HG03045 (cell line): ENCODE measurements around the gene RNF166.

ENCODE experiments used
- ATAC-seq: cut with Tn5 transposase; IDR thresholded peaks from one replicate; pipeline ENCODE4 v1.9.1; 2021; ENCODE audit warnings: mild to moderate bottlenecking, moderate library complexity; ENCODE audit not compliant: unreplicated experiment

The RNF166 gene

GRCh38 chr16:88695218-88695617 lies 11.0 kb downstream of the RNF166 start:
- ATAC-seq = no peak

- no peak for ATAC-seq
Measured at GRCh38 chr16:88694221-88695087, 11.8 kb downstream of the RNF166 start.

- ATAC-seq = no peak
Measured at GRCh38 chr16:88693420-88694177, 12.6 kb downstream of the RNF166 start.

- ATAC-seq = no peak
Measured at GRCh38 chr16:88692861-88693260, 13.3 kb downstream of the RNF166 start.

- ATAC-seq = no peak
Measured at GRCh38 chr16:88691924-88692560, 14.2 kb downstream of the RNF166 start.

- no peak for ATAC-seq
Measured at GRCh38 chr16:88691129-88691813, 14.9 kb downstream of the RNF166 start.

GRCh38 chr16:88690341-88691128 lies 15.7 kb downstream of the RNF166 start:
- no peak for ATAC-seq

- ATAC-seq = no peak
Measured at GRCh38 chr16:88688013-88688778, 18.0 kb downstream of the RNF166 start.

GRCh38 chr16:88687676-88688012 lies 18.6 kb downstream of the RNF166 start:
- no peak for ATAC-seq

GRCh38 chr16:88687254-88687576 lies 19.0 kb downstream of the RNF166 start:
- ATAC-seq = no peak

GRCh38 chr16:88686439-88687253 lies 19.6 kb downstream of the RNF166 start, which contains the start of gene SNAI3:
SNAI3 (minus strand) TSS chr16:88686507; CDS start chr16:88686406, 101 bp downstream.
- peak; percentile 69 for ATAC-seq

- peak; percentile 14 for ATAC-seq
Measured at GRCh38 chr16:88686062-88686438, 20.2 kb downstream of the RNF166 start.

- no peak for ATAC-seq
Measured at GRCh38 chr16:88685156-88686061, 20.8 kb downstream of the RNF166 start.

GRCh38 chr16:88684569-88685155 lies 21.5 kb downstream of the RNF166 start:
- ATAC-seq = no peak

- peak; percentile 56 for ATAC-seq
Measured at GRCh38 chr16:88681709-88682451, 24.3 kb downstream of the RNF166 start.

GRCh38 chr16:88681084-88681680 lies 25.0 kb downstream of the RNF166 start:
- no peak for ATAC-seq
